Coronary artery (tissue), 2 donors: ENCODE results near the gene SLC20A1.

Source experiments
- DNase-seq: peaks from one replicate; pipeline ENCODE4 v3.0.0-alpha.2; 2017; ENCODE audit warnings: low spot score
- H3K27ac ChIP-seq, 2 donors: fragments of 200-600 bp; sonication (generic); one replicate each; pipeline ENCODE4 v1.5.1; 2016 to 2019
- H3K4me3 ChIP-seq: fragments of 200-600 bp; sonication (generic); 2 replicates; pipeline ENCODE4 v1.5.1; 2016; ENCODE audit warnings: mild to moderate bottlenecking, moderate library complexity
- TF ChIP-seq, protein P1 (sequence below): fragments of 200-600 bp; sonication (generic); IDR thresholded peaks from one replicate; pipeline ENCODE4 v1.5.1; 2019; ENCODE audit warnings: antibody characterized with exemption

The SLC20A1 gene

DNA sequence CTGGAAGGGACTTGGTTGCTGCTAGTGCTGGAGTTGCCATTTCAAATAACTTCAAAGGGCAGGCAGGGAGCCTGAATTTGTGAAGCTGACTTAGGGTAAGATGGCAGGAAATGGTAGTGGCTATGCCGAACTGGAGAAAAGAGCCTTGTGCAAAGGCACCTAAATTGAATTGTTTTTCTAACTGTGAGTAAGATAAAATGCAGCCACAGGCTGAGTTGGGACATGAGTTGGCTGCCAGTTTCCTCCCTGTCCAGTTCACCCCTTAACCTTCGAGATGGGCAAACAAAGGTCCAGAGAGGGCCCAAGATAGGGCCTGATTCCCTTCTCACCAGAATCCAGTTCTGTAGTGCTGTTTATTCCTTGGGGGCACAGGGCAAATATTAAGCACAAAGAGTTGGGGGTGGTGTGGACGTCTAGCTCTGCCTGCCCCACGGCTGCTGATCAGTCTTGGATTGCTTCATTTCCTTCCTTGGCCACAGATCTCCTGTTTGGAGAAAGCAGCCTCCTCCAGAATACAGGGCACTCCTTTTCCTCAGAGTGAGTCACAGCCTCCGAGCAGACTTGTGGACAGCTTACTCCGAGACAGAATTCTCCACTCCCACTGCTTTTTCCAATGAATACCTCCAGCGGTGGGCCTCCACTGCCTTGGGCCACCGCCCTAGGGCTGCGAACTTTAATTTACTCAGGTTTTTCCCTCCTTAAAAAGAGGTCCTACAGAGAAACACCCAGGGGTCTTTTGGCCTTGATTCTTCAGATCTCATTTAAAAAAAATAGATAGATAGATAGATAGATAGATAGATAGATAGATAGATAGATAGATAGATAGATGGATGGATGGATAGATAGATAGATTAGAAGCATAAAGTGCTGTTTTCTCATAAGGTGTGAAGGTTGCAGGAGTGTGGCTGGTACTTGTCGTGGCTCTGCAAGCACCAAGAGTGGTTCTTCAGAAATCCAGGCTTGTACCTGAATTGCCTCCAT, 18.4 kb upstream of the SLC20A1 start:
- peak overlapping the region; percentile 14 to 80 for H3K27ac ChIP-seq
- peak overlapping the region; percentile 58 for H3K4me3 ChIP-seq
- TF ChIP-seq, protein P1, sequence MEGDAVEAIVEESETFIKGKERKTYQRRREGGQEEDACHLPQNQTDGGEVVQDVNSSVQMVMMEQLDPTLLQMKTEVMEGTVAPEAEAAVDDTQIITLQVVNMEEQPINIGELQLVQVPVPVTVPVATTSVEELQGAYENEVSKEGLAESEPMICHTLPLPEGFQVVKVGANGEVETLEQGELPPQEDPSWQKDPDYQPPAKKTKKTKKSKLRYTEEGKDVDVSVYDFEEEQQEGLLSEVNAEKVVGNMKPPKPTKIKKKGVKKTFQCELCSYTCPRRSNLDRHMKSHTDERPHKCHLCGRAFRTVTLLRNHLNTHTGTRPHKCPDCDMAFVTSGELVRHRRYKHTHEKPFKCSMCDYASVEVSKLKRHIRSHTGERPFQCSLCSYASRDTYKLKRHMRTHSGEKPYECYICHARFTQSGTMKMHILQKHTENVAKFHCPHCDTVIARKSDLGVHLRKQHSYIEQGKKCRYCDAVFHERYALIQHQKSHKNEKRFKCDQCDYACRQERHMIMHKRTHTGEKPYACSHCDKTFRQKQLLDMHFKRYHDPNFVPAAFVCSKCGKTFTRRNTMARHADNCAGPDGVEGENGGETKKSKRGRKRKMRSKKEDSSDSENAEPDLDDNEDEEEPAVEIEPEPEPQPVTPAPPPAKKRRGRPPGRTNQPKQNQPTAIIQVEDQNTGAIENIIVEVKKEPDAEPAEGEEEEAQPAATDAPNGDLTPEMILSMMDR = no peak
- DNase-seq = peak; percentile 81

DNA sequence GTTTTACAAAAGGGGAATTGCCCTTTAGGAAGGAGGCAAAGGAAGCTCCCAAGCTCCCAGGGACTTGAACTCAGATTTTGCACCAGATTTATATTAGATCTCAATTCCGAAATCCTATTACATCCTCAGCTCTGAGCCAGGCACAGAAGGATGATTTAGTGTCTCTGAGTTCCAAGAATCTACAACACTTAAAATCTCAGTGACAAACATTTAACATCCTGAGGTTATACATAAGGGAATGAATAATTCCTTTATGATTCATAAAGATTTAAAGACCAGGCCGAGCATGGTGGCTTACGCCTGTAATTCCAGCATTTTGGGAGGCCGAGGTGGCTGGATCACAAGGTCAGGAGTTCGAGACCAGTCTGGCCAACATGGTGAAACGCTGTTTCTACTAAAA, 16.5 kb upstream of the SLC20A1 start:
- Histone ChIP-seq H3K27ac (no peak overlapping the region), H3K4me3 (no peak overlapping the region)
- no peak for DNase-seq
- TF ChIP-seq, protein P1 = no peak

DNA sequence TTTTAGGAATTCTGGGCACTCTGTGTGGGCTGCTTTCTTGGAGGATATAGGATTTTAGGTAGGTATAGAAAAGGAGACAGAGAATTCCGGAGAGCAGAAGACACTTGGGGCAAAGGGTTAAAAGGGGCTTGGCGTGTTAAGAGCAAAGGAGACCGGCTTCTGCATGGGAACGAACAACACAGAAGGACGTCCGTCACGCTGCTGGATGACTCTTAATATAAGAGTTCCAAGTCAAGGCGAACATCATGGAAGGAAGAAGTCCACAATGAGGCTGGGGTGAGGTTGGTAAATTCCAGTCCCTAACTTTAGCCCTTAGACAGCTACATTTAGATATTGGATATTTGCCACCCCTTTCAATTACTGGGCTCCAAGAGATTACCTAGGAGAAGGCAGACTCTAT, 15.9 kb upstream of the SLC20A1 start:
- no peak overlapping the region for H3K4me3 ChIP-seq
- TF ChIP-seq, protein P1 = no peak
- no peak overlapping the region for H3K27ac ChIP-seq
- DNase-seq = no peak

DNA sequence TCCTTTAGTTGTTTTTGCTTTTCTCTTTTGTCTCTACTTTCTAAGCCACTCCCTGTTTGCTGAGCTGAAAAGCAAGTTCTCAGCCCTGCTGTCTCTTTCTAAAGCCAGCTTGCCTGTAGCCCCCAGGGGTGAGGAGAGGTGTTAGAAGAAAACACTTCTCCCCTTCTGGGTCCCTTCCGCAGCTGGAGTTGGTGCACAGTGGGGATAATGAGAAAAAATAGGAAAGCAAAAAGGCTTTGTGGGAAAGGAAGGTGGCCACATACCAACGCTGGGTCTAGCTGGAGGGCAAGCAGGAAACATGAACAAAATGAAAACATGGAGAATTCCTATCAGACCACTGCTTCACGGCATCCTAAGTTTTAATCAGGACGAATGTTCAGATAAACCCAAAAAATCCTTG, 15.5 kb upstream of the SLC20A1 start:
- Histone ChIP-seq H3K27ac (peak overlapping the region in 1 of 2 donors; percentile 30), H3K4me3 (no peak overlapping the region)
- no peak for DNase-seq
- TF ChIP-seq, protein P1 = no peak

DNA sequence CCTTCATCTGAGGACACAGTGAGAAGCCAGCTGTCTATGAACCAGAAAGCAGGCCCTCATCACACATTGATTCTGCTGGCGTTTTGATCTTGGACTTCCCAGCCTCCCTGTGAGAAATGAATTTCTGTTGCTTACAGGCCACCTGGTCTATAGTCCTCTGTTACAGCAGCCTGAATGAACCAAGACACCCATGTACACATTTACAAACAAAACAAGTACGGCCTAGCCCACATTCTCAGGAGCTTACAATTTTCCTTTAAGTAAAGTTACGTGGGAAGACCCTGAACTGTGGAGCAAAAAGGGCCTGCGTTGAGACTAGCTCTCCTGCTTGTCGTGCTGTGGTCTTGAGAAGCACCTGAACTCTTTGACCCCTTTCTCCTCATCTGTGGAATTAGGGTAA, 12.0 kb upstream of the SLC20A1 start:
- H3K4me3 ChIP-seq = no peak overlapping the region
- DNase-seq = no peak
- TF ChIP-seq, protein P1 = no peak
- H3K27ac ChIP-seq = no peak overlapping the region

DNA sequence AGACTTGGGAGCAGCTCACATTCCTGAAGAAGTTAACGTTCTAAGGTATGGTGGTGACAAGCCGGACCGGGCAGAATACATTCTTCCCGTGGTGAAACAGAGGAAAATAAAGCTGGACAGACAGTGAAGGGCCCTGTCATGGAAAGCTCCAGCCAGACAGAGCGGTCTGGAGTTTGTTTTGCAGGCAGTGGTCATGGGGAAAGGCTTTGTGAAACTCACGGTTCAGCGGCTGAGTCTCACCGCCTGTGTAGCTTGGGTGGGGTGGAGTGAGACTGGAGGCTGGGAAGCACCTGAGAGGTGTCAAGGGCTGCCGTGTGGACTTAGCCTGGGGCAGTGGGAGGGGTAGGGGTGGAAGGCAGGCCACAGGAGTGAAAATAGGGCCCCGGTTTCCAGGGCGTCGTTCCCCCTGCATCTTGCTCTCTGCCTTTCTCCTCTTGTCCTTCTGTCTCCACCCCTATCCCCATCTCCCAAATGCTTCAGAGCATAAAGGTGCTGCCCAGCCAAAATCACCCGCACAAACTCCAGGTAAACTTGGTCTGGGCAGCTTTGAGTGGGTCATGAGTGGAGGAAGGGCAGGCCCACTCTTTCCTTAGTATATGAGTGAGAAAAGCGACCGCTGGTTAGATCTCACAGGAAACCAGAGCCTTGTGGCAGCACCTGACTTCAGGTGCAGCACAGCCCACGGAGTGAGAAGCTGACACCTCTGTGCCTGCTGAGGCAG, 11.4 kb upstream of the SLC20A1 start:
- Histone ChIP-seq H3K27ac (no peak overlapping the region), H3K4me3 (no peak overlapping the region)
- no peak for DNase-seq
- TF ChIP-seq, protein P1 = no peak
